ENCODE results near the gene DOP1A.

GRCh38 chr6:83114164-83114563 is 46.7 kb downstream of the DOP1A start:
- TF ChIP-seq POLR2A (IDR thresholded peaks at IDR 0.05) = no peak
- no peak for TF ChIP-seq CTCF (IDR thresholded peaks at IDR 0.05)
- no peak for TF ChIP-seq EP300 (IDR thresholded peaks at IDR 0.05)

All from sigmoid colon (tissue), 4 donors.